ENCODE measurements around the gene C1orf50. TPM values are rescaled to one million over a fixed set of nuclear protein-coding genes. Genes with fewer than 3 reads are reported as not detected.

The C1orf50 gene
- total and polyA plus RNA-seq, 2 donors (not counting 3 experiments of a cell fraction or from before 2014, with no cell fraction given), result 4.8 to 7.4 TPM

- TF ChIP-seq POLR2AphosphoS5 (IDR thresholded peaks at IDR 0.05; ENCODE audit: insufficient read depth, low read depth, low read length) (no peak), MAX (IDR thresholded peaks at IDR 0.05; ENCODE audit: insufficient read depth, insufficient read length) (no peak), EZH2 (IDR thresholded peaks at IDR 0.05; ENCODE audit: borderline replicate concordance, low read depth, low read length, severe bottlenecking) (no peak), FOS (IDR thresholded peaks at IDR 0.05; ENCODE audit: borderline replicate concordance, insufficient read depth, low read length) (no peak), GATA2 (IDR thresholded peaks at IDR 0.05; ENCODE audit: insufficient read depth, insufficient read length, low read depth, low read length) (no peak), POLR2A (IDR thresholded peaks at IDR 0.05; ENCODE audit: low read depth, low read length) (no peak), MYC (IDR thresholded peaks at IDR 0.05; ENCODE audit: low read depth, low read length) (no peak), CTCF (IDR thresholded peaks at IDR 0.05; ENCODE audit: extremely low read depth in 1 of 2, insufficient read depth in 1 of 2, low read depth in 1 of 2, low read length in 2 of 2) (no peak), JUN (IDR thresholded peaks at IDR 0.05; ENCODE audit: borderline replicate concordance, insufficient read depth, insufficient read length, low read depth) (no peak)
- no peak for FAIRE-seq
- peak overlapping the region; percentile 70 for H2AFZ ChIP-seq (ENCODE audit: low read depth, low read length)
- peak overlapping the region; percentile 93 for H3K9ac ChIP-seq (replicated peaks; ENCODE audit: extremely low read depth, insufficient read depth, low read length)
- no peak overlapping the region for H3K27ac ChIP-seq (ENCODE audit: insufficient read depth, low read depth, low read length)
- peak overlapping the region; percentile 29 to 87 (median 68) for H3K4me3 ChIP-seq (replicated peaks in 1 of 3; ENCODE audit: insufficient read depth in 1 of 3, low read depth in 1 of 3, low read length in 3 of 3)
- no peaks in the 10 kb centered on the region for H3K27me3 ChIP-seq (ENCODE audit: control insufficient read depth in 2 of 2, insufficient read depth in 2 of 2, low read length in 2 of 2)
- peaks cover 18% of the 10 kb centered on the region for H3K4me1 ChIP-seq (ENCODE audit: control insufficient read depth, extremely low read depth, insufficient read depth, low read length)
- no peaks in the 10 kb centered on the region for H3K36me3 ChIP-seq (ENCODE audit: control insufficient read depth in 2 of 2, extremely low read depth in 1 of 2, insufficient read depth in 2 of 2, low read length in 2 of 2)
- no peak for DNase-seq (ENCODE audit: low read depth, low spot score)
- dilution Hi-C loops (cut with MboI; ENCODE audit: extremely low pct_ligation_motif_present, low sequenced_read_pairs), result no loop called here
- BruUV-seq (replicated peaks), result no TSS peak
- peak overlapping the region; percentile 74 for H3K4me2 ChIP-seq (ENCODE audit: insufficient read depth, low read length)
- H3K9me3 ChIP-seq (replicated peaks; ENCODE audit: control insufficient read depth, insufficient read depth, low read length), result no peaks in the 10 kb centered on the region
- no peaks in the 10 kb centered on the region for H3K9me1 ChIP-seq (replicated peaks; ENCODE audit: control insufficient read depth, extremely low read depth, insufficient read depth, low read length)
- no peaks in the 10 kb centered on the region for H4K20me1 ChIP-seq (replicated peaks; ENCODE audit: control insufficient read depth, extremely low read depth, insufficient read depth, low read length)
- ChIA-PET POLR2A (interaction anchor here (0.7 to 1.3 kb wide), 5 partner anchors 14 to 51 kb away, joined by 3 to 10 read pairs (median 4); partner anchors contain the start of genes C1orf50, P3H1, TMEM269 and ZNF691), CTCF (interaction anchor here (0.9 to 3.1 kb wide), 6 partner anchors 18 to 256 kb away, joined by 3 to 16 read pairs (median 8); partner anchors contain the start of gene ZNF691)
- H3K79me2 ChIP-seq (ENCODE audit: control insufficient read depth, insufficient read depth, low read length), result no peaks in the 10 kb centered on the region
- intact Hi-C loops (cut with micrococcal nuclease), result loop anchor here (1.0 to 2.0 kb wide), 3 partner anchors 29 to 50 kb away; partner anchors contain the start of genes C1orf50, P3H1, TMEM269 and ZNF691
Observed at GRCh38 chr1:42817440-42817767, 50.4 kb downstream of the C1orf50 start.

All from endothelial cell of umbilical vein (primary cell).